Erythroblast (primary cell): ENCODE data around the gene STK32C.

Experiments used
- GATA1 ChIP-seq: IDR thresholded peaks from 2 replicates; pipeline ENCODE4 v1.6.1; 2011; ENCODE audit warnings: low read depth, mild to moderate bottlenecking, control low read depth, low read length, moderate library complexity
- POLR2A ChIP-seq: IDR thresholded peaks from 2 replicates; pipeline ENCODE4 v1.6.1; 2011; ENCODE audit warnings: mild to moderate bottlenecking, low read length

DNA sequence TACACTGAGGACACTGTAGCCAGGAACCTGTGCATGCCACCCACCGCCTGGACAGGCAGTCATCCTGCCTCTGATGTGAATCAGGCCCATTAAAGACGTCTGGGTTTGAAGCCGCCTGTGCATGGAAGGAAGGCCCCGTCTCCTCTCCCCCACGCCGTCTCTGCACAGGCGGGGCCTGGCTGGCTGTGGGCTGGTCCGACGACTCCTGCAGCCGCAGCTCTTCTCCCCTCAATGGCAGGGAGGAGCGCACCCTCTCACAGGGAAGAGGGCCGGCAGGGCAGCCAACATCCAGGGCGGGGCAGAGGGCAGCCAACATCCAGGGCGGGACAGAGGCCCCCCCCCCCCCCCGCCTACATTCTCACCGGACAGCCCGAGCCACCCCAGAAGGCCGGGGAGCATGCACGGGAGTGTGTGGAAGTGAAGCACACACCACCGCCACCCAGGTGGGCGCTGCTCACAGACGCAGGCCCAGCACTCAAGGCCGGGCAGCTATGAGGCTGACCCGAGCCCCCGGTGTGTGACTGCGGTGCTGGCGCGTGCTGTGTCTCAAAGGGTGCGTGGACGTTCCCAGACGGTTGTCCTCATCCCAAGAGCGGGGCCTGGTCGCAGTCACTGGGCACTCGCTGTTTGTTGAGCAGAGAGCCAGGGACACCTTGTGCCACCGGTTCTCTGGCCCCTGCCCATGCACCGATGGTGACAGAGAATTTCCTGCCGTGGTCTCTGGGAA lies 101.9 kb downstream of the STK32C start:
- no peak for TF ChIP-seq POLR2A
- TF ChIP-seq GATA1, result no peak
